DMS153 (cell line): Measurements from ENCODE around the gene BASP1.
"Not testable (repeated sequence)": the region's sequence is repeated elsewhere in the genome, so short reads cannot be mapped to it uniquely, and the experiment has no call there.

Experiments used
- DNase-seq: peaks from one replicate; lab custom pipeline; 2025; lab: John Stamatoyannopoulos, UW

Gene BASP1

GRCh38 chr5:17256171-17256570 is 38.7 kb downstream of the BASP1 start:
- DNase-seq: no peak

- DNase-seq: no peak
Measured at GRCh38 chr5:17256839-17257238, 39.4 kb downstream of the BASP1 start.

- DNase-seq: no peak
Measured at GRCh38 chr5:17257705-17258273, 40.4 kb downstream of the BASP1 start.

GRCh38 chr5:17258431-17258830 is 41.0 kb downstream of the BASP1 start:
- no peak for DNase-seq

- DNase-seq: not testable (repeated sequence)
Measured at GRCh38 chr5:17259012-17259411, 41.6 kb downstream of the BASP1 start.

- peak; percentile 77 for DNase-seq
Measured at GRCh38 chr5:17259630-17260257, 42.3 kb downstream of the BASP1 start.

- peak; percentile 57 for DNase-seq
Measured at GRCh38 chr5:17260549-17260948, 43.1 kb downstream of the BASP1 start.

GRCh38 chr5:17261075-17261474 is 43.6 kb downstream of the BASP1 start:
- no peak for DNase-seq

GRCh38 chr5:17265041-17265440 is 47.6 kb downstream of the BASP1 start:
- no peak for DNase-seq

- no peak for DNase-seq
Measured at GRCh38 chr5:17267106-17267505, 49.7 kb downstream of the BASP1 start.

- no peak for DNase-seq
Measured at GRCh38 chr5:17269201-17269600, 51.8 kb downstream of the BASP1 start.

- no peak for DNase-seq
Measured at GRCh38 chr5:17272111-17272510, 54.7 kb downstream of the BASP1 start.

- no peak for DNase-seq
Measured at GRCh38 chr5:17275289-17276158, 58.1 kb downstream of the BASP1 start.

GRCh38 chr5:17276445-17276844 is 59.0 kb downstream of the BASP1 start:
- no peak for DNase-seq

GRCh38 chr5:17277907-17278306 is 60.5 kb downstream of the BASP1 start:
- DNase-seq: no peak

GRCh38 chr5:17278931-17279330 is 61.5 kb downstream of the BASP1 start:
- no peak for DNase-seq

- no peak for DNase-seq
Measured at GRCh38 chr5:17279487-17279886, 62.1 kb downstream of the BASP1 start.

- DNase-seq: no peak
Measured at GRCh38 chr5:17282283-17283120, 65.1 kb downstream of the BASP1 start.

- no peak for DNase-seq
Measured at GRCh38 chr5:17283121-17283415, 65.6 kb downstream of the BASP1 start.

- no peak for DNase-seq
Measured at GRCh38 chr5:17287501-17288155, 70.2 kb downstream of the BASP1 start.

GRCh38 chr5:17288570-17288969 is 71.1 kb downstream of the BASP1 start:
- no peak for DNase-seq
